ENCODE measurements around the gene ZFP36. TPM values are rescaled to one million over a fixed set of nuclear protein-coding genes. Genes with fewer than 3 reads are reported as not detected.

Gene ZFP36, protein sequence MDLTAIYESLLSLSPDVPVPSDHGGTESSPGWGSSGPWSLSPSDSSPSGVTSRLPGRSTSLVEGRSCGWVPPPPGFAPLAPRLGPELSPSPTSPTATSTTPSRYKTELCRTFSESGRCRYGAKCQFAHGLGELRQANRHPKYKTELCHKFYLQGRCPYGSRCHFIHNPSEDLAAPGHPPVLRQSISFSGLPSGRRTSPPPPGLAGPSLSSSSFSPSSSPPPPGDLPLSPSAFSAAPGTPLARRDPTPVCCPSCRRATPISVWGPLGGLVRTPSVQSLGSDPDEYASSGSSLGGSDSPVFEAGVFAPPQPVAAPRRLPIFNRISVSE
- total RNA-seq (100 to 1,000 TPM in 3 of 9 donors, 10 to 100 TPM in 5, 1 to 10 TPM in 1; 5.7 to 187 (median 81.8) TPM), polyA plus RNA-seq (100 to 1,000 TPM in 2 of 3 donors, 10 to 100 TPM in 1; 64.8 to 193 (median 113) TPM)
- long read RNA-seq, donor 1, transcript ZFP36-203 (2 exons, 1,786 nt): major isoform, 8 of 8 reads
- long read RNA-seq, donor 1, partial matches to known transcripts: 0 of 8 reads
- long read RNA-seq, donor 1, other reads (novel, unspliced or antisense): 0 of 8 reads
- long read RNA-seq, donor 2, transcript ZFP36-203 (2 exons, 1,786 nt): major isoform, 37 of 44 reads
- long read RNA-seq, donor 2, partial matches to known transcripts: 0 of 44 reads
- long read RNA-seq, donor 2, other reads (novel, unspliced or antisense): 7 of 44 reads
- long read RNA-seq, donor 3, transcript ZFP36-203 (2 exons, 1,786 nt): major isoform, 11 of 11 reads
- long read RNA-seq, donor 3, partial matches to known transcripts: 0 of 11 reads
- long read RNA-seq, donor 3, other reads (novel, unspliced or antisense): 0 of 11 reads
- long read RNA-seq, donor 4, transcript ZFP36-203 (2 exons, 1,786 nt): major isoform, 31 of 42 reads
- long read RNA-seq, donor 4, partial matches to known transcripts: 11 of 42 reads
- long read RNA-seq, donor 4, other reads (novel, unspliced or antisense): 0 of 42 reads
- long read RNA-seq, donor 5, transcript ZFP36-203 (2 exons, 1,786 nt): major isoform, 305 of 386 reads
- long read RNA-seq, donor 5, partial matches to known transcripts: 0 of 386 reads
- long read RNA-seq, donor 5, other reads (novel, unspliced or antisense): 79 of 386 reads
- long read RNA-seq, donor 6, transcript ZFP36-203 (2 exons, 1,786 nt): major isoform, 45 of 62 reads
- long read RNA-seq, donor 6, partial matches to known transcripts: 0 of 62 reads
- long read RNA-seq, donor 6, other reads (novel, unspliced or antisense): 17 of 62 reads
- long read RNA-seq, donor 7, transcript ZFP36-203 (2 exons, 1,786 nt): major isoform, 7 of 7 reads
- long read RNA-seq, donor 7, partial matches to known transcripts: 0 of 7 reads
- long read RNA-seq, donor 7, other reads (novel, unspliced or antisense): 0 of 7 reads
- long read RNA-seq, donor 8, transcript ZFP36-203 (2 exons, 1,786 nt): major isoform, 33 of 33 reads
- long read RNA-seq, donor 8, partial matches to known transcripts: 0 of 33 reads
- long read RNA-seq, donor 8, other reads (novel, unspliced or antisense): 0 of 33 reads
- long read RNA-seq, donor 9, transcript ZFP36-203 (2 exons, 1,786 nt): major isoform, 7 of 7 reads
- long read RNA-seq, donor 9, partial matches to known transcripts: 0 of 7 reads
- long read RNA-seq, donor 9, other reads (novel, unspliced or antisense): 0 of 7 reads
- long read RNA-seq, donor 10, transcript ZFP36-203 (2 exons, 1,786 nt): major isoform, 6 of 6 reads
- long read RNA-seq, donor 10, partial matches to known transcripts: 0 of 6 reads
- long read RNA-seq, donor 10, other reads (novel, unspliced or antisense): 0 of 6 reads

DNA sequence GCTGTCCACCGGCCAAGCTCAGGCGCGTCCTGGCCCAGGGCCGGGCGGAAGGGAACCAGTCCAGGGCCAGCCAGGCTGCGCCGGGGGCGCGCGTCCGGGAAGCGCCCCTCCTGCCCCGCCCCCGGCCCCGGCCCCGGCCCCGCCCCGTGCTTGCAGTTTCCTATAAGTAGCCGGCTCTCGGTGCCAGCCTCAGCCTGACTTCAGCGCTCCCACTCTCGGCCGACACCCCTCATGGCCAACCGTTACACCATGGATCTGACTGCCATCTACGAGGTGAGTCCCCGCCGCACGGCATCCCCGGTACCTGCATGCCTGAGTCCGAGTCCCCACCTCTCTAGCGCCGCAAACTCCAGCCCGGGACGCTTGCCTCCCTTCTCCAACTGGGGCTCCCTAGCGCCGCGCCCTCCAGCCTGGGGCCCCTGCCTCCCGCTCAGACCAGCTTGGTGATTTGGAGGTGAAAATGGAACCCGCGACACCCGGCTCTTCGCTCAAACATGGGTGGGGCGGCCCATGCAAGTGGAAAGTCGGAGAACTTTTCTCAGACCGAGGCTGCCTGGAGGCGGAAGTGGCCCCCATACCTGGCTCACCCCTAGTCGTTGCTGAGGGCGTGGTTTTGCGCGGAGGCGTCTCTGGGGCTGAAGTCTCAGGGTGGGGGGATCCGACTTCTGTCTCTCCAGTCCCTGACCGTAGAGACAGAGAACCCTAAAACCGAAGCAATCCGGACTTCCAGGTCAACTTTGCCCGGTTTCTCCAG is at the start of gene ZFP36:
Gene ZFP36, plus strand, starts transcription at position 192 of the 754 bp plus-strand sequence. Its CDS starts 58 bp downstream, at position 250.
- H3K27ac ChIP-seq: peak within 1 kb of the TSS; percentile 89 to 97 (median 96)
- no peaks in the 10 kb centered on the region for H3K27me3 ChIP-seq
- H3K9me3 ChIP-seq (replicated peaks in 1 of 3): no peaks in the 10 kb centered on the region
- DNase-seq: peak; percentile 88 to 95 (median 91)
- intact Hi-C loops (cut with DNase I): no loop called here
- H3K36me3 ChIP-seq (replicated peaks in 1 of 2): peaks cover 0 to 16% of the 10 kb centered on the region in 2 donors
- H3K4me1 ChIP-seq (replicated peaks in 1 of 2): peaks cover 31 to 59% of the 10 kb centered on the region in 2 donors
- peak within 1 kb of the TSS; percentile 80 to 96 (median 88) for H3K4me3 ChIP-seq
- 0 to 1% (median 0%) methylated on average over 4 to 56 of the region's 56 CpGs for WGBS, 4 donors
- peak; percentile 99 for TF ChIP-seq POLR2A (IDR thresholded peaks at IDR 0.05)
- TF ChIP-seq, protein P1, sequence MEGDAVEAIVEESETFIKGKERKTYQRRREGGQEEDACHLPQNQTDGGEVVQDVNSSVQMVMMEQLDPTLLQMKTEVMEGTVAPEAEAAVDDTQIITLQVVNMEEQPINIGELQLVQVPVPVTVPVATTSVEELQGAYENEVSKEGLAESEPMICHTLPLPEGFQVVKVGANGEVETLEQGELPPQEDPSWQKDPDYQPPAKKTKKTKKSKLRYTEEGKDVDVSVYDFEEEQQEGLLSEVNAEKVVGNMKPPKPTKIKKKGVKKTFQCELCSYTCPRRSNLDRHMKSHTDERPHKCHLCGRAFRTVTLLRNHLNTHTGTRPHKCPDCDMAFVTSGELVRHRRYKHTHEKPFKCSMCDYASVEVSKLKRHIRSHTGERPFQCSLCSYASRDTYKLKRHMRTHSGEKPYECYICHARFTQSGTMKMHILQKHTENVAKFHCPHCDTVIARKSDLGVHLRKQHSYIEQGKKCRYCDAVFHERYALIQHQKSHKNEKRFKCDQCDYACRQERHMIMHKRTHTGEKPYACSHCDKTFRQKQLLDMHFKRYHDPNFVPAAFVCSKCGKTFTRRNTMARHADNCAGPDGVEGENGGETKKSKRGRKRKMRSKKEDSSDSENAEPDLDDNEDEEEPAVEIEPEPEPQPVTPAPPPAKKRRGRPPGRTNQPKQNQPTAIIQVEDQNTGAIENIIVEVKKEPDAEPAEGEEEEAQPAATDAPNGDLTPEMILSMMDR (IDR thresholded peaks at IDR 0.05): peak in 2 of 6 experiments; percentile 2 to 18

DNA sequence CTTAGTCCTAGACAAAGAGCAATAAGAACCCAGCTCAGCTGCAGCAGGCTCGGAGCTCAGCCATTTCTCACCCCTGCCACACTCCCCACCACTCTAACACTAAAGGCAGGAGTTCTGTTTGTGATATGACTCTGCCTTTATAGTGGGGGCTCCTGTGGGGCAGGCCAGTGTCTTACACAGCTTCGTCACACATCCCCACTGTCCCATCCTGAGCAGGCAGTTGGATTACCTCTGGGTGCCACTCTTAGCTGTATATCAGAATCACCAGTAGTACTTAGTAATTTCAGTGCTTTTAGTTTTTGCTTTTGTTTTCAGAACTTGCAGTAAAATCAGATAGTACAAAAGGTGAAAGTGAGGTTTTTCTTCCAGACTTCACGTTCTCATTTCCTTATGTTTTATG is 47.6 kb upstream of the ZFP36 start:
- peaks cover 0 to 78% of the 10 kb centered on the region in 2 donors for H3K36me3 ChIP-seq (replicated peaks in 1 of 2)
- H3K4me1 ChIP-seq (replicated peaks in 1 of 2): peaks cover 19 to 29% of the 10 kb centered on the region in 2 donors
- DNase-seq: no peak
- H3K4me3 ChIP-seq: no peak overlapping the region
- no peak for TF ChIP-seq POLR2A (IDR thresholded peaks at IDR 0.05)
- TF ChIP-seq, protein P1 (IDR thresholded peaks at IDR 0.05): no peak
- intact Hi-C loops (cut with DNase I): no loop called here
- H3K9me3 ChIP-seq (replicated peaks in 1 of 3): no peaks in the 10 kb centered on the region
- H3K27me3 ChIP-seq: no peaks in the 10 kb centered on the region
- no peak overlapping the region for H3K27ac ChIP-seq
- 90 to 98% (median 94%) methylated on average over 3 of the region's 3 CpGs for WGBS, 4 donors

DNA sequence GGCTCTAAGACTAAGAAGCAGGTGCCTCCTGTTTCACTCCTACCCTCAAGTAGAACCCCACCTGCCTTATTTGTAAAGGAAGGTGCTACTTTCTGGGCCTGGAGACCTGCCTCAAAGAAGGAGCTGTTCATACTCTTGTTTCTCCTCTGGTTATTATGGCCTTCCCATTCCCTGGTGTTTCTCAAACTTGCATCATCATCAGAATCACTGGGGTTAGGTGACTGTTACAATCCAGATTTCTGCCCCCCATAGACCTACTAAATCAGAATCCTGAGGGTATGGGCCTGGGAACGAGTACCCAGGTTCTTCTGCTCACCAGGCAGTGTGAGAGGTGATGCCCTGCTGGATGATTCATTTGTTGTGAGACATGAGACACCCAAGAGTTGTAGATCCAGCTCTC is 46.0 kb upstream of the ZFP36 start:
- intact Hi-C loops (cut with DNase I): no loop called here
- peaks cover 0 to 63% of the 10 kb centered on the region in 2 donors for H3K36me3 ChIP-seq (replicated peaks in 1 of 2)
- peaks cover 19 to 36% of the 10 kb centered on the region in 2 donors for H3K4me1 ChIP-seq (replicated peaks in 1 of 2)
- no peaks in the 10 kb centered on the region for H3K9me3 ChIP-seq (replicated peaks in 1 of 3)
- no peak for DNase-seq
- no peak overlapping the region for H3K27ac ChIP-seq
- no peaks in the 10 kb centered on the region for H3K27me3 ChIP-seq
- H3K4me3 ChIP-seq: no peak overlapping the region
- no peak for TF ChIP-seq POLR2A (IDR thresholded peaks at IDR 0.05)
- TF ChIP-seq, protein P1 (IDR thresholded peaks at IDR 0.05): no peak
- 80 to 100% (median 88%) methylated on average over 1 of the region's 1 CpG for WGBS, 4 donors

Data from adrenal gland (tissue), 19 donors.